ENCODE measurements around the gene C2orf74.

The C2orf74 gene

DNA sequence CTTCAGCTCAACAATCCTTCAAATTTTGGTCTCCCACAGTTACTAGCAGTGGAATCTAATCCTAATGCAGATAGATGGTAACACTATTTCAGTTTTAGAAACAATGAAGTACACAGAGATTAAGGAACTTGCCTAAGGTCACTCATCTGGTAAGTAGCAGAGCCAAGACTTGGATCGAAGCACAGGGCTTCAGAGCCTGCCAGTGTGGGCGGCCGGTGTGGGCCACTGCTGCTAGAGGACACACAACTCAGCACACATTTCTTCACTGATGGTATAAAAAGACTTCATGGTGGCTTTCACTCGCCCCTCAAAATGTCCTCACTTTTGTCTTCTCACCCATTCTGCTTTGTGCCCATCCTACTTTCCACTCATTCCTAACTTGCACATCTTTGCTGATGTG, 11.1 kb downstream of the C2orf74 start:
- no peak overlapping the region for H3K4me3 ChIP-seq (ENCODE audit: low read depth, low read length)
- TF ChIP-seq, protein P1, sequence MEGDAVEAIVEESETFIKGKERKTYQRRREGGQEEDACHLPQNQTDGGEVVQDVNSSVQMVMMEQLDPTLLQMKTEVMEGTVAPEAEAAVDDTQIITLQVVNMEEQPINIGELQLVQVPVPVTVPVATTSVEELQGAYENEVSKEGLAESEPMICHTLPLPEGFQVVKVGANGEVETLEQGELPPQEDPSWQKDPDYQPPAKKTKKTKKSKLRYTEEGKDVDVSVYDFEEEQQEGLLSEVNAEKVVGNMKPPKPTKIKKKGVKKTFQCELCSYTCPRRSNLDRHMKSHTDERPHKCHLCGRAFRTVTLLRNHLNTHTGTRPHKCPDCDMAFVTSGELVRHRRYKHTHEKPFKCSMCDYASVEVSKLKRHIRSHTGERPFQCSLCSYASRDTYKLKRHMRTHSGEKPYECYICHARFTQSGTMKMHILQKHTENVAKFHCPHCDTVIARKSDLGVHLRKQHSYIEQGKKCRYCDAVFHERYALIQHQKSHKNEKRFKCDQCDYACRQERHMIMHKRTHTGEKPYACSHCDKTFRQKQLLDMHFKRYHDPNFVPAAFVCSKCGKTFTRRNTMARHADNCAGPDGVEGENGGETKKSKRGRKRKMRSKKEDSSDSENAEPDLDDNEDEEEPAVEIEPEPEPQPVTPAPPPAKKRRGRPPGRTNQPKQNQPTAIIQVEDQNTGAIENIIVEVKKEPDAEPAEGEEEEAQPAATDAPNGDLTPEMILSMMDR (IDR thresholded peaks at IDR 0.05; ENCODE audit: low read depth, low read length) = no peak

GRCh38 chr2:61175036-61175435, 13.0 kb downstream of the C2orf74 start:
- H3K4me3 ChIP-seq (ENCODE audit: low read depth, low read length) = no peak overlapping the region
- TF ChIP-seq, protein P1 (IDR thresholded peaks at IDR 0.05; ENCODE audit: low read depth, low read length) = no peak

- TF ChIP-seq, protein P1 (IDR thresholded peaks at IDR 0.05; ENCODE audit: low read depth, low read length) = no peak
- H3K4me3 ChIP-seq (ENCODE audit: low read depth, low read length) = peak overlapping the region; percentile 65
These were observed 15.1 kb downstream of the C2orf74 start for GRCh38 chr2:61176755-61177726.

DNA sequence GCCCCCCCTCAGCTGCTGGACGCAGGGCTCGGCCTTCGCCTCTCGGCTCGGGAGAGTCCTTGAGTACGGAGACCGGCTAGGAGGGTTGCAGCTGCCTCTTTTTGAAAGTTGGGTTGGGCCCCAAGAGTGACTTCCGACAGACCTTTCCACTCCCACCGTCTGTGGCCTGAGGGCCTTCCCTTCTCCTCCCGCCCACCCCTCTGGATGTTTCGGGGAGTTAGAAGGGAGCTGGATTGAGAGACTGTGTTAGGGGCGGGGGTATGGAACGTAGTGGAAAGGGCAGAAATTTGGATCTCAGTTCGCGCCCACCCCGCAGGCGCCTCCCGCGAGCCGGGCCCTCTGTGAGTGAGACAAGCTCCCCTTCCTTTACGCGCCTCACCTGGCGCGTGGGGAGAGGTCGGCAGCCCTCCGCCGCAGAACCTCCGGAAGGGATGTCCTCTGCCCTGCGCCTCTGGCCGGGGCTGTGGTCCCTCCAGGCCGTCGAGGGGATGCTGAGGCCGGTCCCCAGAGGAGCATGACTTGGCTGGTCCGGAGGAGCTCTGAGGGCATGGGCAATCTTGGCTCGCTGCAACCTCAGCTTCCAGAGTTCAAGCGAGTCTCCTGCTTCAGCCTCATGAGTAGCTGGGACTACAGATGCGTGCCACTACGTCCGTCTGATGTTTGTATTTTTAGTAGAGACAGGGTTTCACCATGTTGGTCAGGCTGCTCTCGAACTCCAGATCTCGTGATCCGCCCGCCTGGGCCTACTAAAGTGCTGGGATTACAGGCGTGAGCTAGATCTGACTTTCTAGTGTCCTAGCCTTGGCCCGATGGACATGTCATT, 15.9 kb downstream of the C2orf74 start:
- TF ChIP-seq, protein P1 (IDR thresholded peaks at IDR 0.05; ENCODE audit: low read depth, low read length) = no peak
- peak overlapping the region; percentile 65 for H3K4me3 ChIP-seq (ENCODE audit: low read depth, low read length)

GRCh38 chr2:61178603-61179545, 16.9 kb downstream of the C2orf74 start:
- TF ChIP-seq, protein P1 (IDR thresholded peaks at IDR 0.05; ENCODE audit: low read depth, low read length) = no peak
- peak overlapping the region; percentile 29 for H3K4me3 ChIP-seq (ENCODE audit: low read depth, low read length)

DNA sequence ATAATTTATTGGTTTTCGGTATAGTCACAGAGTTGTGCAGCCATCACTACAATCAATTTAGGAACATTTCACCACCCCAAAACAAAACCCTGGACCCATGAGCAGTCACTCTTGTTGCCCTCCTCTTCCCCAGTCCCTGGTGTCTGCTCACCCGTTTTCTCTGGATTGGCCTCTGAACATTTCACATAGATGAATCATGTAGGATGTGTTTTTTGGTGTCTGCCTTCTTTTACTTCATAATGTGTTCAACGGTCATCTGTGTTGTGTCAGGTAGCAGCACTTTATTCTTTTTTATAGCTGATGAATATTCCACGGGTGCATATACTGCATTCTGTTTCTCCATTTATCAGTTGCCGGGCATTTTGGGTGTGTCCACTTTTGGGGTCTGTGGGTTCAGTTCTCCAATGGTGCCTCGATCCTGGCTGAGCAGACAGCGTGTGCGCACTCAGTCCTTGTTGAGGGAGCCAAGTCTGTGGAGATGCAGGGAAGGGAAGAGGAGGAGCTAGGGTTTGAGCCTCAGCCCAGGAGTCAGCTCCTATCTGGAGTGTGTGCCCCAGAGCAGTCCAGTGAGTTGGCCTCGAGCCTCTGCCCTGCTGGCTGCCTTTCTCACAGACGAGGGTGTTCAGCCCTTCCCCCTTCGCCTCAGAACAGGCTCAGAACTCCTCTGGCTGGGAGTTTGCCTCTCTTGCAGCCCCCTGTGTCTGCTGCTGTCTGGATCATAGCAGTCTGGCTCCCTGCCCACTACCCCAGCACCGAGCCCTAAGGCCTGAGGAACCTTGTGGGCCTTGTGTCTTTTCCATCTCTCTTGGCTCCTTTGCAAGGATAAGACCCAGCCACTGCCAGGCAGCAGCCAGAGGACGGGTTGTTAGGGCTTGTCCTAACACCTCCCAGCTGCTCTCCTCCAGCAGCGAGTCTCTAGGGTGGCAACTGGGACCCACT, 18.0 kb downstream of the C2orf74 start:
- TF ChIP-seq, protein P1 (IDR thresholded peaks at IDR 0.05; ENCODE audit: low read depth, low read length) = no peak
- H3K4me3 ChIP-seq (ENCODE audit: low read depth, low read length) = peak overlapping the region; percentile 29
